GM21717 (cell line): ENCODE data around the gene ATP10B.

ENCODE experiments used
- ATAC-seq: cut with Tn5 transposase; IDR thresholded peaks from one replicate; pipeline ENCODE4 v1.9.1; 2021; ENCODE audit warnings: mild to moderate bottlenecking, moderate library complexity; ENCODE audit not compliant: unreplicated experiment

The ATP10B gene

GRCh38 chr5:160523502-160524163 lies 328.4 kb downstream of the ATP10B start:
- ATAC-seq, result no peak

GRCh38 chr5:160521392-160521663 lies 330.7 kb downstream of the ATP10B start:
- no peak for ATAC-seq

GRCh38 chr5:160520609-160521391 lies 331.2 kb downstream of the ATP10B start:
- ATAC-seq, result no peak

- no peak for ATAC-seq
Observed at GRCh38 chr5:160516696-160517530, 335.1 kb downstream of the ATP10B start.

DNA sequence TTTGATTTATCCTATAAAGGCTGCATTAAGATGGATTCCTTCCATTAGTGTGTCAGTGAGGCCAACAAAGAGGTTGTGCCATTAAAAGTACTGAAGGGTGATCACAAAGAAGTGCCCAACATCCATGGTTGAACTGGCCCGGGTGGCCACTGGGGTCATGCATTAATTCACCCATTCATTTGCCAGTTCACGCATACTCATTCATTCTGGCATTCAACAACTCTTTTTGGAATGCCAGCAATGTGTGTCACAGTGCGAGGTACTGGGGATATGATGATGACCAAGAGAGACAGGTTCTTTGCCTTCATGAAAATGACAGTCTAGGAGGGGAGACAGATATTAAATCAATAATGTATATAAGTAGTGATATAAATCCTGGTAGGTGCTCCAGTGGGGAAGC lies 337.1 kb downstream of the ATP10B start:
- no peak for ATAC-seq

DNA sequence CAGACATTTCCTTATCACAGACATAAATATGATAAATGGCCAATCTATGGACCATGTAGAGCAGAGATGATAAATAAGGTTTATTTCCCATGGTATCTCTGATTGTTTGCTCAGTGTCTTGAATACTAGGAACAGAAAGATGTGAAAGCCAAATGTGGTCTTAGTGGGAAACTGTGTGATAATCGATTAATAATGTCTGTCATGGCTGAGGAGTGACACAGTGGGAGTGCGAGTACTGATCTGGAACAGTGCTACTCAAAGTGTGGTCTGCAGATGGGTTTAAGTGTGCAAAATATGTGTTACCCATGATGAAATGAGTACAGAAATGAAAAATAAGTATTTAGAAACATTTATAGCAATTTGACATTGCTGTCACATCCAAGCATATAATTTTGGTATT lies 337.8 kb downstream of the ATP10B start:
- ATAC-seq, result no peak

DNA sequence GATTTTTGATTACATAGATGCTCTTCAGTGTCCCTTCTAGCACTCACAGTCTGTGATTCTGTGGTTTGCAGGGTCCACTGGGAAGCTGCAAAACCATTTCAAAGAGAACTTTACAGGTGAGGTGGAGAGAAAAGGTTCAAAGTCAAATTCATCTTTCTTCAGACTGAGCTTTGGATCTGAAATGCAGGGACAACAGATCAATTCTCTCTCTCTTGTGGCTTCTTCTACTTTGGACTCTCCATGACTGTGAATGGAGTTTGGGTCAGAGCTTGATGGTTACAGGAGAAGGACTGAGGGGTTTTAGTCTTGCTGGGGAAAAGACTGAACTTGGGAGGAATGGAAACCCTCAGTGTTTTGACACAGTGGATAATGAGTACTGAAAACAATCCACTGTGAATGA lies 338.5 kb downstream of the ATP10B start:
- no peak for ATAC-seq
